ENCODE data around the gene GALT. TPM values are rescaled to one million over a fixed set of nuclear protein-coding genes. Genes with fewer than 3 reads are reported as not detected.
"Not testable (repeated sequence)": the region's sequence is repeated elsewhere in the genome, so short reads cannot be mapped to it uniquely, and the experiment has no call there.

Gene GALT
- total RNA-seq, 2 donors from 2014 or later: 61.6 to 67.2 TPM

GRCh38 chr9:34633166-34633565 is 13.3 kb upstream of the GALT start:
- Mint-ChIP-seq H3K4me3 (no peak overlapping the region), H3K9me3 (no peaks in the 10 kb centered on the region), H3K27ac (no peak overlapping the region), H3K27me3 (ENCODE audit: low read depth) (peaks cover 26% of the 10 kb centered on the region), H3K4me1 (ENCODE audit: low read depth) (peaks cover 64% of the 10 kb centered on the region), H3K36me3 (ENCODE audit: insufficient read depth in 2 of 2) (peaks cover 0 to 2% of the 10 kb centered on the region in 2 donors)
- DNase-seq: no peak
- ATAC-seq (replicated peaks in 1 of 2): no peak

GRCh38 chr9:34633851-34634550 is 12.5 kb upstream of the GALT start:
- Mint-ChIP-seq H3K27me3 (ENCODE audit: low read depth) (peaks cover 19% of the 10 kb centered on the region), H3K4me1 (ENCODE audit: low read depth) (peaks cover 66% of the 10 kb centered on the region), H3K4me3 (no peak overlapping the region), H3K36me3 (ENCODE audit: insufficient read depth in 2 of 2) (no peaks in the 10 kb centered on the region), H3K27ac (peak overlapping the region; percentile 24), H3K9me3 (no peaks in the 10 kb centered on the region)
- peak; percentile 76 to 80 for DNase-seq
- peak; percentile 14 to 26 for ATAC-seq (replicated peaks in 1 of 2)

GRCh38 chr9:34634551-34635248 is 11.8 kb upstream of the GALT start:
- ATAC-seq (replicated peaks in 1 of 2) (no peak), DNase-seq (no peak)
- peak overlapping the region; percentile 9 to 14 for H3K4me3 Mint-ChIP-seq
- peaks cover 60% of the 10 kb centered on the region for H3K4me1 Mint-ChIP-seq (ENCODE audit: low read depth)
- peaks cover 12% of the 10 kb centered on the region for H3K27me3 Mint-ChIP-seq (ENCODE audit: low read depth)
- no peaks in the 10 kb centered on the region for H3K9me3 Mint-ChIP-seq
- H3K36me3 Mint-ChIP-seq (ENCODE audit: insufficient read depth in 2 of 2): no peaks in the 10 kb centered on the region
- H3K27ac Mint-ChIP-seq: no peak overlapping the region

GRCh38 chr9:34635556-34635955 is 10.9 kb upstream of the GALT start:
- Mint-ChIP-seq H3K4me3 (peak overlapping the region; percentile 77 to 88), H3K9me3 (no peaks in the 10 kb centered on the region), H3K36me3 (ENCODE audit: insufficient read depth in 2 of 2) (no peaks in the 10 kb centered on the region), H3K27ac (no peak overlapping the region), H3K4me1 (ENCODE audit: low read depth) (peaks cover 52% of the 10 kb centered on the region), H3K27me3 (ENCODE audit: low read depth) (peaks cover 4% of the 10 kb centered on the region)
- DNase-seq: no peak
- ATAC-seq (replicated peaks in 1 of 2): no peak

- ATAC-seq (replicated peaks in 1 of 2) (peak; percentile 1 to 22), DNase-seq (no peak)
- peaks cover 52% of the 10 kb centered on the region for H3K4me1 Mint-ChIP-seq (ENCODE audit: low read depth)
Observed at GRCh38 chr9:34636791-34637355, 9.6 kb upstream of the GALT start.

GRCh38 chr9:34637356-34638137 is 8.9 kb upstream of the GALT start, which contains the start of gene SIGMAR1:
Gene SIGMAR1, minus strand, starts transcription at chr9:34637787. Its CDS starts 90 bp downstream, at chr9:34637697.
- Mint-ChIP-seq H3K27me3 (ENCODE audit: low read depth) (no peaks in the 10 kb centered on the region), H3K9me3 (no peaks in the 10 kb centered on the region)

More at GRCh38 chr9:34636791-34637355, 9.6 kb upstream of the GALT start:
- peak overlapping the region; percentile 88 to 98 for H3K4me3 Mint-ChIP-seq
- no peaks in the 10 kb centered on the region for H3K9me3 Mint-ChIP-seq
- no peaks in the 10 kb centered on the region for H3K36me3 Mint-ChIP-seq (ENCODE audit: insufficient read depth in 2 of 2)
- peak overlapping the region; percentile 27 for H3K27ac Mint-ChIP-seq
- H3K27me3 Mint-ChIP-seq (ENCODE audit: low read depth): no peaks in the 10 kb centered on the region

GRCh38 chr9:34638138-34638445 is 8.4 kb upstream of the GALT start:
- peak in 1 of 2 donors; percentile 11 for DNase-seq
- H3K27ac Mint-ChIP-seq: peak overlapping the region; percentile 97
- peaks cover 52% of the 10 kb centered on the region for H3K4me1 Mint-ChIP-seq (ENCODE audit: low read depth)
- H3K36me3 Mint-ChIP-seq (ENCODE audit: insufficient read depth in 2 of 2): no peaks in the 10 kb centered on the region
- H3K9me3 Mint-ChIP-seq: no peaks in the 10 kb centered on the region
- no peak for ATAC-seq (replicated peaks in 1 of 2)
- no peaks in the 10 kb centered on the region for H3K27me3 Mint-ChIP-seq (ENCODE audit: low read depth)
- H3K4me3 Mint-ChIP-seq: peak overlapping the region; percentile 88 to 98

More at GRCh38 chr9:34637356-34638137, 8.9 kb upstream of the GALT start, which contains the start of gene SIGMAR1:
- Mint-ChIP-seq H3K4me1 (ENCODE audit: low read depth) (peaks cover 52% of the 10 kb centered on the region), H3K36me3 (ENCODE audit: insufficient read depth in 2 of 2) (no peaks in the 10 kb centered on the region), H3K4me3 (peak within 1 kb of the TSS; percentile 88 to 98), H3K27ac (peak within 1 kb of the TSS; percentile 97)
- DNase-seq (peak; percentile 96), ATAC-seq (replicated peaks in 1 of 2) (peak; percentile 90 to 91)

- peaks cover 44% of the 10 kb centered on the region for H3K4me1 Mint-ChIP-seq (ENCODE audit: low read depth)
- H3K4me3 Mint-ChIP-seq; H3K27me3 Mint-ChIP-seq (ENCODE audit: low read depth): not testable (repeated sequence)
Observed at GRCh38 chr9:34639322-34639721, 7.2 kb upstream of the GALT start.

GRCh38 chr9:34642679-34643078 is 3.8 kb upstream of the GALT start:
- Mint-ChIP-seq H3K4me3 (no peak overlapping the region), H3K27me3 (ENCODE audit: low read depth) (no peaks in the 10 kb centered on the region), H3K4me1 (ENCODE audit: low read depth) (peaks cover 29% of the 10 kb centered on the region), H3K36me3 (ENCODE audit: insufficient read depth in 2 of 2) (peaks cover 0 to 1% of the 10 kb centered on the region in 2 donors), H3K27ac (no peak overlapping the region), H3K9me3 (no peaks in the 10 kb centered on the region)
- no peak for DNase-seq
- ATAC-seq (replicated peaks in 1 of 2): no peak

More at GRCh38 chr9:34639322-34639721, 7.2 kb upstream of the GALT start:
- H3K9me3 Mint-ChIP-seq; H3K36me3 Mint-ChIP-seq (ENCODE audit: insufficient read depth in 2 of 2); DNase-seq; H3K27ac Mint-ChIP-seq; ATAC-seq (replicated peaks in 1 of 2): not testable (repeated sequence)

GRCh38 chr9:34644766-34645314 is 1.6 kb upstream of the GALT start:
- Mint-ChIP-seq H3K27ac (no peak overlapping the region), H3K36me3 (ENCODE audit: insufficient read depth in 2 of 2) (peaks cover 3 to 7% of the 10 kb centered on the region in 2 donors), H3K4me1 (ENCODE audit: low read depth) (peaks cover 24% of the 10 kb centered on the region), H3K4me3 (no peak overlapping the region), H3K27me3 (ENCODE audit: low read depth) (no peaks in the 10 kb centered on the region), H3K9me3 (no peaks in the 10 kb centered on the region)
- ATAC-seq (replicated peaks in 1 of 2) (no peak), DNase-seq (no peak)

GRCh38 chr9:34647084-34647403 is 569 bp downstream of the GALT start:
- H3K9me3 Mint-ChIP-seq: no peaks in the 10 kb centered on the region
- H3K36me3 Mint-ChIP-seq (ENCODE audit: insufficient read depth in 2 of 2): peaks cover 3 to 7% of the 10 kb centered on the region in 2 donors
- no peaks in the 10 kb centered on the region for H3K27me3 Mint-ChIP-seq (ENCODE audit: low read depth)
- H3K4me3 Mint-ChIP-seq: peak overlapping the region; percentile 92 to 93
- peaks cover 25% of the 10 kb centered on the region for H3K4me1 Mint-ChIP-seq (ENCODE audit: low read depth)
- H3K27ac Mint-ChIP-seq: peak overlapping the region; percentile 77
- DNase-seq: no peak
- no peak for ATAC-seq (replicated peaks in 1 of 2)

GRCh38 chr9:34647651-34648050 is 1.2 kb downstream of the GALT start:
- H3K36me3 Mint-ChIP-seq (ENCODE audit: insufficient read depth in 2 of 2): peaks cover 3 to 7% of the 10 kb centered on the region in 2 donors
- peak overlapping the region; percentile 77 for H3K27ac Mint-ChIP-seq
- no peak for ATAC-seq (replicated peaks in 1 of 2)
- no peaks in the 10 kb centered on the region for H3K9me3 Mint-ChIP-seq
- peaks cover 31% of the 10 kb centered on the region for H3K4me1 Mint-ChIP-seq (ENCODE audit: low read depth)
- peak overlapping the region; percentile 92 to 93 for H3K4me3 Mint-ChIP-seq
- no peaks in the 10 kb centered on the region for H3K27me3 Mint-ChIP-seq (ENCODE audit: low read depth)
- peak in 1 of 2 donors; percentile 9 for DNase-seq
